SK-N-SH (cell line): ENCODE measurements around the gene PDCD1.

Source experiments
- CHD2 ChIP-seq: fragments of 150-350 bp; IDR thresholded peaks from 2 replicates; pipeline ENCODE4 v1.6.1; 2018; ENCODE audit warnings: low read length; ENCODE audit not compliant: partially characterized antibody
- CTCF ChIP-seq: fragments of 200-600 bp; sonication (generic); IDR thresholded peaks from 2 replicates; pipeline ENCODE4 v1.6.1; 2017; ENCODE audit warnings: antibody characterized with exemption, mild to moderate bottlenecking, moderate library complexity
- ELF1 ChIP-seq: IDR thresholded peaks from 2 replicates; pipeline ENCODE4 v1.4.0; 2012
- FOXM1 ChIP-seq: IDR thresholded peaks from 2 replicates; pipeline ENCODE4 v1.4.0; 2012; ENCODE audit warnings: low read depth, mild to moderate bottlenecking
- JUND ChIP-seq: IDR thresholded peaks from 2 replicates; pipeline ENCODE4 v1.4.0; 2012
- POLR2AphosphoS5 ChIP-seq: IDR thresholded peaks from 2 replicates; pipeline ENCODE4 v1.6.1; 2012; ENCODE audit warnings: low read depth, low read length
- RCOR1 ChIP-seq: fragments of 150-350 bp; IDR thresholded peaks from 2 replicates; pipeline ENCODE4 v1.6.1; 2017; ENCODE audit warnings: antibody characterized with exemption, low read length
- SIN3A ChIP-seq: IDR thresholded peaks from 2 replicates; pipeline ENCODE4 v1.6.1; 2012; ENCODE audit warnings: low read depth, mild to moderate bottlenecking, low read length, moderate library complexity, borderline replicate concordance
- SMC3 ChIP-seq: IDR thresholded peaks from 2 replicates; pipeline ENCODE4 v1.6.1; 2012; ENCODE audit warnings: low read depth, low read length, improper control_type of control experiment
- TAF1 ChIP-seq: IDR thresholded peaks from 2 replicates; pipeline ENCODE4 v1.6.1; 2012; ENCODE audit warnings: low read depth, mild to moderate bottlenecking, low read length, moderate library complexity, borderline replicate concordance
- TCF12 ChIP-seq: IDR thresholded peaks from 2 replicates; pipeline ENCODE4 v1.4.0; 2012
- TEAD4 ChIP-seq: IDR thresholded peaks from 2 replicates; pipeline ENCODE4 v1.4.0; 2012; ENCODE audit warnings: mild to moderate bottlenecking, borderline replicate concordance; ENCODE audit not compliant: insufficient read depth
- ZBTB33 ChIP-seq: IDR thresholded peaks from 2 replicates; pipeline ENCODE4 v1.4.0; 2012; ENCODE audit warnings: low read depth, borderline replicate concordance

- TF ChIP-seq CHD2, result no peak
- TF ChIP-seq TEAD4, result no peak
- TF ChIP-seq SIN3A, result no peak
- no peak for TF ChIP-seq CTCF
- no peak for TF ChIP-seq ELF1
- TF ChIP-seq RCOR1, result no peak
- no peak for TF ChIP-seq POLR2AphosphoS5
- no peak for TF ChIP-seq FOXM1
- no peak for TF ChIP-seq ZBTB33
- TF ChIP-seq JUND, result no peak
- TF ChIP-seq SMC3, result no peak
- no peak for TF ChIP-seq TCF12
- TF ChIP-seq TAF1, result no peak
These were observed 4.9 kb downstream of the PDCD1 start for GRCh38 chr2:241853651-241854341.
